GM19238 (cell line): Measurements from ENCODE around the gene POU2F1.
A peak's percentile ranks its signal among the peaks of the same experiment; 100 is the strongest.
"Not testable (repeated sequence)": the region's sequence is repeated elsewhere in the genome, so short reads cannot be mapped to it uniquely, and the experiment has no call there.

Source experiments
- DNase-seq: peaks from one replicate; pipeline ENCODE4 v3.0.0; 2011; ENCODE audit warnings: low spot score; ENCODE audit not compliant: insufficient read length

The POU2F1 gene

DNA sequence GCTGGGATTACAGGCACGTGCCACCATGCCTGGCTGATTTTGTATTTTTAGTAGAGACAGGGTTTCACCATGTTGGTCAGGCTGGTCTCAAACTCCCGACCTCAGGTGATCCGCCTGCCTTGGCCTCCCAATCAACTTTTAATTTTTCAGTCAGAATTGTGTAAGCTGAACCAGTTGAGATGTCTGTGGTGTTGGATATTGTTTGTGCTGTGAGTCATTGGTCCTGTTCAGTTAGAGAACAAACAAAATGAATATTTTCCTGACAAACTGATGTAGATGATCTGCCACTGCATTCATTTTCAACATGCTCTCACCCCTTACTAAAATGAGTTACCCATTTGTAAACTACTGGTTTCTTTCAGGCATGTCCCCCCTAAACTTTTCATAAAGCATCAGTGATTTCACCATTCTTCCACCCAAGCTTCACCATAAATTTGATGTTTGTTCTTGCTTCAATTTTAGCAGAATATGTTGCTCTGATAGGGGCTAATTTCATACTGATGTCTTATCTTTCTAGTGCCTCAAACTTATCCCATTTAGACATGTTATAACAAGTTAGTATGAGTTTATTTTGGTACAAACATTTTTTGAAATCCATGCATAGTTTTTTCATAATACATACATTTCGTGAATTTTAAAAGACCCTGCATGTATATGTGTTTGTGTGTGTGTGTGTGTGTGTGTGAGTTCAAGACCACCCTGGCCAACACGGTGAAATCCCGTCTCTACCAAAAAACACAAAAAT lies 15.2 kb upstream of the POU2F1 start:
- not testable (repeated sequence) for DNase-seq

- DNase-seq, result no peak
Measured at GRCh38 chr1:167206166-167206835, 14.4 kb upstream of the POU2F1 start.

DNA sequence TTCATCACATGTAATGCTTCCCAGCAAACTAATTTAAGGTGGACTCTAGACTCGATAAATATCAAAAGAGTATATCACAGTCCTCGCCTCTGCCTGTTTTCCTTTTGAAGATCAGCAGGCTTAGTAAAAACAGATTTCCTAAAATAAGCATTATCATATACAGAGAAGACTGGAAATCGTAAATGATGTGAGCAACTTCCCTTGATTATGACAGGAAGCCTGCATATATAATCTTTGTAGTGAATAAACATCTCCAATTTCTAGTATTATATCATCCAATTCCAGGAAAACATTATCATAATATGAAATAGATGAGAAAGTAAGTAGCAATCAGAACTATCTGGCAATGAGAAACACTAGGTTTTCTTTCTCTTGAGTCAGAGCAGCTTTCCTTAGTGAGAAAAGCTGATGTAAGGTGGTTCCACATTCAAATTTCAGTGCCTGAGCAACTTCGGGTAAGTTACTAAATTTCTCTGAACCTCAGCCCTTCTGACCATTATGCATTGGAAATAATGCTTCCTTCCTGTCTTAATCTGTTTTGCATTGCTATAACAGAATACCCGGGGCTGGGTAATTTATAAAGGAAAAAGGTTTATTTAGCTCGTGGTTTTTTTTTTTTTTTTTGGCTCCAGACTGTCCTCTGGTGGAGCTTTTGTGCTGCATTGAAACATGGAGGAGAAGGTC lies 12.6 kb upstream of the POU2F1 start:
- no peak for DNase-seq

GRCh38 chr1:167208624-167208976 lies 12.1 kb upstream of the POU2F1 start:
- no peak for DNase-seq

GRCh38 chr1:167209044-167209443 lies 11.6 kb upstream of the POU2F1 start:
- no peak for DNase-seq

DNA sequence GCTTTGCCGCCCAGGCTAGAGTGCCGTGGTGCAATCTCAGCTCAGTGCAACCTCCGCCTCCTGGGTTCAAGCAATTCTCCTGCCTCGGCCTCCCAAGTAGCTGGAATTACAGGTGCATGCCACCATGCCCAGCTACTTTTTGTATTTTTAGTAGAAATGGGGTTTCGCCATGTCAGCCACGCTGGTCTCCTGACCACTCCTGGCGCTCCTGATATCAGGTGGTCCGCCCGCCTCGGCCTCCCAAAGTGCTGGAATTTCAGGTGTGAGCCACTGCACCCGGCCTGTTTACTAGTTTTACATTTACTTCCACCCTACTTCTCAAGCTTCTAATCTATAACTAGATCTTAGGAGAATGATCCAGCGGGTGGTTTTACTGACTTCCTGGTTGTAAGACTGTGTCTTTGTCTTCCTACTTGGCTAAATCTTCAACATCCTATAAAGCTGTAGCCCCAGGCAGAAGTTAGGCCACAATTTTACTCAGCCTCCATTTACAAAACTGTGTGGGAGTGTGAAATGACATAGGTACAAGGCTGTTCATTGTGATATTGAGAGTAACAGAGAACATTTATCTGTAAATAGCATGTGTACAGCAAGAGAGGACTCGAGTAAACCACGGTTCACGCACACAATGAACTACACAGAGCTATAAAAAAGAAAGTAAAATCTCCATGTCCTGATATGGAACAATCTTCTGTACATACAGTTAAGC lies 9.6 kb upstream of the POU2F1 start:
- no peak for DNase-seq

GRCh38 chr1:167212025-167212424 lies 8.7 kb upstream of the POU2F1 start:
- DNase-seq, result no peak

- DNase-seq, result no peak
Measured at GRCh38 chr1:167216809-167217208, 3.9 kb upstream of the POU2F1 start.

GRCh38 chr1:167219194-167219593 lies 1.5 kb upstream of the POU2F1 start:
- DNase-seq, result no peak

DNA sequence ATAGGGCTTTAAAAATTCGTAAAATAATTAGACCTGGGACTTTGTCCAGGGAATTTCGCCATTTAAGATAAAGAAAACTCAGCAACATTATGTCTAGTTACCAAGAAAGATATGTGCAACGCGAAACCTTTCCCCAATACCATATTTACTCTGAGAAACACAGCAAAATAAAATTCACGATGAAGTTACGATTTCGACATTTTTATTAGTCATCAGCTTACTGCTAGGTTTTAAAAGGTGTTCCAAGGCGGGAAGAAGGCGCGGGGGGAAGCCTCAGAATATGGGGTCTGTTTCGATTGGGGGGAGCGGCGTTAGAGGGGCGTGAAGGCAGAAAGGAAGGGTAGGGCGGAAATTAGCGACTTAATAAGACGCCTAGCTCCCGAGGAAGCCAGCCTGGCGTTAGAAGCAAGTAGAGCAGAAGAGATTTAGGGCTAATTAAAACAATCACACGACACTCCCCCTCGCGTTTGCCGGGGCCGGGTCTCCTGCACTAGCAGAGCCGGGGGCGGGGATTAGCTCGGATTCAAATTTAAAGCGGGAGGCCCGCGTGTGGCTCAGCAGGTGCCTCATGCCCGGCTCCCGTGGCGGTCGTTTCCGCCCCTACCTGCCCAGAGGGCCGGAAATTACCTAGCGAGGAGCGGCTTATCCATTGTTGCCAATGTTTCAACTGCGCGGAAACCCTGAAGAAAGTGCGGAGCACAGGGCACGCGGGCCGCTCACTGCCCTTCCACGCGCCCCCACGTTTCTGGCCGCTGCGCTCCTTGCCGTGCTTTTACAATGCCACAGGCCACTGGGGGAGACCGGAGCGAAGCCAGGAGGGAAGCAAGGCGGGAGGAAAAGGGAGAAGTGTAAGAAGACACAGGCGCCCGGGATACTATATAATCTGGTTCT lies 795 bp upstream of the POU2F1 start:
- peak; percentile 48 for DNase-seq

- no peak for DNase-seq
Measured at GRCh38 chr1:167221126-167221737, 546 bp downstream of the POU2F1 start.

DNA sequence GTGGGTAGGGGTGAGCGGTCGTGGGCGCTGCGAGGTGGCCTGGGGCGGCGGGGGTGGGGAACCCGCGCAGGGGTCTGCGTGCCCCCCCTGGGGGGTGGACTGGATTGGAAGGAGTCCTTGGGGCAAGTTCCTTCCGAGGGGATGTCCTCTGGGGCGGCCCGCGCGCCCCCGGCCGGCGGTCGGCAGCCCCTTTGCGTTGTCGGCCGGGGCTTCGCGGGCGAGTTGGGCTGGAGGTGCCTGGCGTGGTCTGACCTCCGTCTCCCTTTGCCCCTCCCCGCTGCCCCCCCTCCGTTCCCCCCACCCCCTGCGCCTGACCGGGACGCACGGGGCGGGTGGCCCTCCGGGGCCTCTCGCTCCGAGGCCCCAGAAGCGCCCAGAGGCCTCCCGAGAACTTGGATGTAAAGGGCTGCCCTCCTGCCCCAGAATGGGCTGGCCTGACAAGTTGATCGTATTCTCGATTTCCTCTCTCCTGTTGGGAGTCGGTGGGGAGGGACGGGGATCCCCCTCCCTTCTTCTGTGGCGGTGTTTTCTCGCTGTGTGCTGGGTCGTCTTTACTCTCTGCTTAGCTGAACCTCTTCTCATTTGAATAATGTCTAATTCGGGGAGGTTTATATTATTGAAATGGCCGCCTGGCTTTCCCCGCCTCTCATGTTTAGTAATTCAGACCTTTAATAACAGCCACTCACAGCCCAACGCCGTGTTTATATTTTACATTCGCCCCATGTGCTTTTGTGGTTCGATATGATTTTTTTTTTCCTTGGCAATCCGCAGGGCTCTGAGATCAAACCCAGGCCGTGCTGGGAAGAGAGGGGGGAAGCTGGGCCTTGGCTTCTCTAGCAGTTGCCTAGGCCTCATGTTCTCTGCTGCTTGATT lies 1.3 kb downstream of the POU2F1 start:
- DNase-seq, result peak; percentile 31

- DNase-seq, result no peak
Measured at GRCh38 chr1:167223144-167224103, 2.7 kb downstream of the POU2F1 start.

- not testable (repeated sequence) for DNase-seq
Measured at GRCh38 chr1:167224734-167225235, 4.1 kb downstream of the POU2F1 start.

DNA sequence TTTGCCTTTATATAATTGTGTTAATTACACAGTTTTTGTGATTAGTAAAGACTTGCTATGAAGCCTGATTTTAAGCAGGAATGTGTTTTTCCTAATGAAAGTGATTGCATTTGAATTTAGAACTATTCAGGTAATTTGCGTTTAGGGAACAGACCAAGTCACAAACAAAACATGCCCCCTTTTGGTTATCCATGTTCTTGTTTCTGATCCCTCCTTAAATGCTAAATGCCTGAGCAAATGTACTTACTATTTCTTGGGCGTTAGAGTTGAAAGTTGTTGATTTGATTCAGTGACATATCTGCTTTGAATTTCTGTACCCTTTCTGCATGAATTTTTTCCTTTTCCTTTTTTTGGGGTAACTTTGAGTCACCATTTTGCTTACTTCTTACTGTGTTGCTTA lies 5.2 kb downstream of the POU2F1 start:
- DNase-seq, result no peak

DNA sequence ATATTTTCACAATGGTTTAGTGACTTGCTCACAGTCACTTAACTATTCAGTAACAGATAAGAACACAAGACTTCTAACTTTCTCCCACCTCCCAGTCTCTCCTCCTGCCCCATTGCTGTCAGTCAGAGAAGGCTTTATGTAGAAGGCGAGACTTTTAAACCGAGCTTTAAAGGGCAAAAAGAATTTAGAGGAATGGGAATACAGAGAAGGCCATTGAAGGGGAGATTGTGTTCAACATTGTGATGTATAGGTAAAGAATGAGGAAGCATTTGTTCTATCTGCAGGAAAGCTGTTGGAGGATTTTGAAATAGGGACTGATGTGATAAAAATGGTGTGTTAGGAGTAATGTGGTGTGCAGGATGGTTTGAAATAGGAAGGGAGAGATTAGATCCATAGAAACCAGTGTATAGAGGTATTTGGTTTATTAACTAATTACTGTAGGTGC lies 7.3 kb downstream of the POU2F1 start:
- no peak for DNase-seq

DNA sequence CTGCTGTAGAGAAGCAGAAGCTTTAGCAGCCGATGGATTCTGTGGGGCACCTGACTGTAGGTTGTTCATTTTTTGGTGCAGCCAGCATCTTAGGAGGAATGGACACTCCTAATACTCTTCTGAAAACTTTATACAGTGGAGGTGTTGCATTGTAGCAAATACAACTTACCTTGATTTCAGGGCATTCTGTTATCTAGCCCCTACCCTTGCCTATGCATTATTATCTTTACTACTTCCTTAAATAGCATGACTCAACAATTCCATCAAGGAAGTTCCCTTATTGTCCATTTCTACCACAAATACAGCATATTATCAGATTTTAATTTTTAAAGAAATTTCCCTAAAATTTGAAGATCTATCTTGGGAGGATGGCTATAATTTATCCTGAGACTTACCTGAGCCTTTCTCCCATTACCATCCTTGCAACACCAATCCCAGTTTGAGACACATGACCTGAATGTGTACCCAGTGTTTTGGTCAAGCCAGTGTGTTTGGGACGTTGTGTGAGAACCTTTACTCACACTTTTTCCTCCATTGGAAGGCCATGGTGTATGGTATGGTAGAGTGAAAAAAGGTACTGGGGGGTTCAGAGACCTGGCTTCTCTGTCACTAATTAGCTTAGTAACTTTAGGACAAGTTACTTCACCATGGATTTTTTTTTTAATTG lies 9.2 kb downstream of the POU2F1 start:
- no peak for DNase-seq

GRCh38 chr1:167230437-167230836 lies 9.8 kb downstream of the POU2F1 start:
- DNase-seq, result no peak
